Caco-2 (cell line): ENCODE data around the gene MAP2K2. TPM values are rescaled to one million over a fixed set of nuclear protein-coding genes. Genes with fewer than 3 reads are reported as not detected.

Experiments used
- BruUV-seq: library from RNA; stranded (reverse); fragments of 400-500 nt; replicated peaks from 2 replicates; lab custom pipeline; 2021; lab: Mats Ljungman, UMichigan
- CTCF ChIA-PET: fragments of 300-600 bp; sonication (Branson Sonifier 250); formaldehyde crosslinking; loops from one replicate; lab custom pipeline; 2022; ENCODE audit warnings: antibody characterized with exemption; lab: Charles Lee
- POLR2A ChIA-PET: fragments of 300-600 bp; sonication (Branson Sonifier 250); formaldehyde crosslinking; loops from one replicate; lab custom pipeline; 2022; ENCODE audit warnings: antibody characterized with exemption; lab: Charles Lee
- DNase-seq, 2 experiments: peaks; one replicate each; pipeline versions ENCODE4 v3.0.0 to v3.0.0-alpha.2; 2020 to 2022
- H3K27me3 ChIP-seq: replicated peaks from 2 replicates; pipeline ENCODE4 v1.6.0; 2011; ENCODE audit warnings: low read length; ENCODE audit not compliant: control insufficient read depth, insufficient read depth
- H3K36me3 ChIP-seq: 2 replicates; pipeline ENCODE4 v1.5.1; 2011; ENCODE audit warnings: low read length; ENCODE audit not compliant: control insufficient read depth, insufficient read depth
- H3K4me1 ChIP-seq: fragments of 250-450 bp; sonication (Bioruptor Pico); 2 replicates; pipeline ENCODE4 v1.5.1; 2020; ENCODE audit warnings: mild to moderate bottlenecking
- H3K4me3 ChIP-seq: 2 replicates; pipeline ENCODE4 v1.5.1; 2011; ENCODE audit warnings: low read depth, mild to moderate bottlenecking, control low read depth, low read length
- H3K9me3 ChIP-seq: fragments of 250-450 bp; sonication (Bioruptor Pico); 2 replicates; pipeline ENCODE4 v1.5.1; 2020; ENCODE audit warnings: mild to moderate bottlenecking, moderate library complexity
- H3K27ac Mint-ChIP-seq: one replicate; pipeline ENCODE4 v1.8.0; 2022; ENCODE audit warnings: mixed read lengths; ENCODE audit not compliant: unreplicated experiment
- H3K27me3 Mint-ChIP-seq: one replicate; pipeline ENCODE4 v1.8.0; 2022; ENCODE audit warnings: mixed read lengths; ENCODE audit not compliant: insufficient read depth, unreplicated experiment
- H3K36me3 Mint-ChIP-seq: one replicate; pipeline ENCODE4 v1.8.0; 2022; ENCODE audit warnings: mild to moderate bottlenecking, mixed read lengths; ENCODE audit not compliant: insufficient read depth, unreplicated experiment
- H3K4me1 Mint-ChIP-seq: one replicate; pipeline ENCODE4 v1.8.0; 2022; ENCODE audit warnings: low read depth, mixed read lengths; ENCODE audit not compliant: unreplicated experiment
- H3K4me3 Mint-ChIP-seq: one replicate; pipeline ENCODE4 v1.8.0; 2022; ENCODE audit warnings: mild to moderate bottlenecking, moderate library complexity, mixed read lengths; ENCODE audit not compliant: unreplicated experiment
- H3K9me3 Mint-ChIP-seq: one replicate; pipeline ENCODE4 v1.8.0; 2022; ENCODE audit warnings: mixed read lengths; ENCODE audit not compliant: unreplicated experiment
- CTCF ChIP-seq, 2 experiments: fragments of 200-600 bp in 1 of 2; IDR thresholded peaks; 1 replicate in 1 of 2; 2 replicates in 1 of 2; pipeline versions ENCODE4 v1.5.1 to v1.8.0; 2011 to 2022; ENCODE audit warnings: antibody characterized with exemption in 1 of 2, control low read depth in 1 of 2, inconsistent platforms in 1 of 2, low read depth in 1 of 2, low read length in 1 of 2, mild to moderate bottlenecking in 1 of 2, moderate library complexity in 1 of 2; ENCODE audit not compliant: insufficient read depth in 1 of 2, severe bottlenecking in 1 of 2, unreplicated experiment in 1 of 2
- intact Hi-C: fragments of 100-400 bp; cut with micrococcal nuclease; formaldehyde crosslinking; loops from one replicate; pipeline ENCODE4 v1.10.0; 2022; ENCODE audit not compliant: unreplicated experiment
- total RNA-seq: library from RNA; stranded (reverse); gene quantifications from 2 replicates; pipeline ENCODE4 v1.2.3, GENCODE V29; 2022

Gene MAP2K2
- total RNA-seq, 1 experiment from 2014 or later, result 149 TPM

- Histone ChIP-seq H3K9me3 (no peaks in the 10 kb centered on the region), H3K36me3 (no peaks in the 10 kb centered on the region; the same call in 1 of the 2 replicates), H3K4me3 (no peak overlapping the region), H3K27me3 (no peaks in the 10 kb centered on the region), H3K4me1 (no peaks in the 10 kb centered on the region)
- no peak for TF ChIP-seq CTCF (IDR thresholded peaks at IDR 0.05; ENCODE audit: insufficient read depth in 1 of 2, low read depth in 1 of 2, low read length in 1 of 2, severe bottlenecking in 1 of 2, unreplicated experiment in 1 of 2)
- no peaks in the 10 kb centered on the region for H3K9me3 Mint-ChIP-seq
- DNase-seq, result no peak
- POLR2A ChIA-PET, result no interaction called here
- no peaks in the 10 kb centered on the region for H3K27me3 Mint-ChIP-seq
- no peak overlapping the region for H3K4me3 Mint-ChIP-seq
- H3K27ac Mint-ChIP-seq, result no peak overlapping the region
- BruUV-seq, result no TSS peak
- CTCF ChIA-PET, result no interaction called here
- H3K36me3 Mint-ChIP-seq, result peaks cover 21% of the 10 kb centered on the region
- H3K4me1 Mint-ChIP-seq, result no peaks in the 10 kb centered on the region
- intact Hi-C loops, result no loop called here
These were observed 20.9 kb downstream of the MAP2K2 start for GRCh38 chr19:4103080-4103433.

GRCh38 chr19:4102339-4103079 is 21.4 kb downstream of the MAP2K2 start:
- Mint-ChIP-seq H3K4me1 (no peaks in the 10 kb centered on the region), H3K36me3 (peaks cover 19% of the 10 kb centered on the region), H3K27ac (no peak overlapping the region), H3K27me3 (no peaks in the 10 kb centered on the region), H3K4me3 (no peak overlapping the region), H3K9me3 (no peaks in the 10 kb centered on the region)
- H3K27me3 ChIP-seq, result no peaks in the 10 kb centered on the region
- CTCF ChIA-PET, result no interaction called here
- no peaks in the 10 kb centered on the region for H3K4me1 ChIP-seq
- TF ChIP-seq CTCF (IDR thresholded peaks at IDR 0.05; ENCODE audit: insufficient read depth in 1 of 2, low read depth in 1 of 2, low read length in 1 of 2, severe bottlenecking in 1 of 2, unreplicated experiment in 1 of 2), result peak in 1 of 2 experiments; percentile 1
- no peaks in the 10 kb centered on the region; the same call in 1 of the 2 replicates for H3K36me3 ChIP-seq
- POLR2A ChIA-PET, result no interaction called here
- intact Hi-C loops, result no loop called here
- no peaks in the 10 kb centered on the region for H3K9me3 ChIP-seq
- no TSS peak for BruUV-seq
- DNase-seq, result no peak
- H3K4me3 ChIP-seq, result no peak overlapping the region

GRCh38 chr19:4101496-4101770 is 22.5 kb downstream of the MAP2K2 start:
- no peak overlapping the region for H3K4me3 ChIP-seq
- Mint-ChIP-seq H3K4me1 (no peaks in the 10 kb centered on the region), H3K27ac (no peak overlapping the region), H3K9me3 (no peaks in the 10 kb centered on the region), H3K36me3 (peaks cover 27% of the 10 kb centered on the region), H3K4me3 (no peak overlapping the region), H3K27me3 (no peaks in the 10 kb centered on the region)
- intact Hi-C loops, result no loop called here
- ChIA-PET CTCF (no interaction called here), POLR2A (interaction anchor here (0.6 kb wide), 1 partner anchor 1597 kb away, joined by 4 read pairs; no protein-coding TSS in a partner anchor)
- no peak for DNase-seq
- H3K9me3 ChIP-seq, result no peaks in the 10 kb centered on the region
- no TSS peak for BruUV-seq
- H3K4me1 ChIP-seq, result no peaks in the 10 kb centered on the region
- TF ChIP-seq CTCF (IDR thresholded peaks at IDR 0.05; ENCODE audit: insufficient read depth in 1 of 2, low read depth in 1 of 2, low read length in 1 of 2, severe bottlenecking in 1 of 2, unreplicated experiment in 1 of 2), result no peak
- no peaks in the 10 kb centered on the region; the same call in 1 of the 2 replicates for H3K36me3 ChIP-seq
- H3K27me3 ChIP-seq, result no peaks in the 10 kb centered on the region
